Skin epidermis (tissue), 12 donors: ENCODE data around the gene C7orf57.
A peak's percentile ranks its signal among the peaks of the same experiment; 100 is the strongest.

Source experiments
- H3K27ac ChIP-seq, 21 experiments: fragments of 200-600 bp; sonication (generic) in 11 of 21; one replicate each; pipeline ENCODE4 v1.5.0; 2020; ENCODE audit warnings: mild to moderate bottlenecking in 3 of 21, inconsistent platforms in 2 of 21, moderate library complexity in 2 of 21
- H3K4me3 ChIP-seq, 7 experiments: fragments of 200-600 bp; sonication (generic) in 2 of 7; one replicate each; pipeline ENCODE4 v1.5.0; 2020; ENCODE audit warnings: inconsistent platforms in 2 of 7, mild to moderate bottlenecking in 2 of 7, moderate library complexity in 1 of 7

The C7orf57 gene

DNA sequence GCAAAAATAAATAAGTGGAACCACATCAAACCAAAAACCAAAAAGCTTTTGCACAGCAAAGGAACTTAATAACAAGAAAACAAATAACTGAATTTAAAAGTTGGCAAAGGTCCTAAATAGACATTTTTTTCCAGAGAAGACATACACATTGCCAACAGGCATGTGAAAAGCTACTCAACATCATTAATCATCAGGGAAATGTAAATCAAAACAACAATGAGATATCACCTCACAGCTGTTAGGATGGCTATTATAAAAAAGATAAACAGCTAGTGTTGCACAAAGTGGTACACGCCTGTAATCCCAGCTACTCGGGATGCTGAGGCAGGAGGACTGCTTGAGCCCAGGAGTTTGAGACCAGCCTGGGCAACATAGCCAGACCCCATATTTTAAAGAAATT, 4.2 kb upstream of the C7orf57 start:
- Histone ChIP-seq H3K4me3 (no peak overlapping the region), H3K27ac (no peak overlapping the region)

DNA sequence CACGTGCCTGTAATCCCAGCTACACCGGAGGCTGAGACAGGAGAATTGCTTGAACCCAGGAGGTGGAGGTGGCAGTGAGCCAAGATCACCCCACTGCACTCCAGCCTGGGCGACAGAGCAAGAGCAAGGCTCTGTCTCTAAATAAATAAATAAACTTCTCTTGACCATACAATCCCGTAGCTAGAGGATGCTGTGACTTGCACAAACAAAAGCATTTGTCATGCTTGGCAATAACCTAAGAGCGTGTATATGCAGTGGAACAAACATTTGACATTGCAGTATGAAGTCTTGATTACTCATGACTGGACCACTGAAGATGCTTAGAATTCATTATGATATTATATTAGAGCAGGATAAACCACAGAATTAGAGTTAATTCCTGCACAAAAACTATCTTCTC, 1.4 kb upstream of the C7orf57 start:
- Histone ChIP-seq H3K27ac (no peak overlapping the region), H3K4me3 (no peak overlapping the region)

- H3K4me3 ChIP-seq = peak overlapping the region; percentile 26 to 50 (median 42)
- H3K27ac ChIP-seq = no peak overlapping the region
These were observed 680 bp downstream of the C7orf57 start for GRCh38 chr7:48035967-48036478.

DNA sequence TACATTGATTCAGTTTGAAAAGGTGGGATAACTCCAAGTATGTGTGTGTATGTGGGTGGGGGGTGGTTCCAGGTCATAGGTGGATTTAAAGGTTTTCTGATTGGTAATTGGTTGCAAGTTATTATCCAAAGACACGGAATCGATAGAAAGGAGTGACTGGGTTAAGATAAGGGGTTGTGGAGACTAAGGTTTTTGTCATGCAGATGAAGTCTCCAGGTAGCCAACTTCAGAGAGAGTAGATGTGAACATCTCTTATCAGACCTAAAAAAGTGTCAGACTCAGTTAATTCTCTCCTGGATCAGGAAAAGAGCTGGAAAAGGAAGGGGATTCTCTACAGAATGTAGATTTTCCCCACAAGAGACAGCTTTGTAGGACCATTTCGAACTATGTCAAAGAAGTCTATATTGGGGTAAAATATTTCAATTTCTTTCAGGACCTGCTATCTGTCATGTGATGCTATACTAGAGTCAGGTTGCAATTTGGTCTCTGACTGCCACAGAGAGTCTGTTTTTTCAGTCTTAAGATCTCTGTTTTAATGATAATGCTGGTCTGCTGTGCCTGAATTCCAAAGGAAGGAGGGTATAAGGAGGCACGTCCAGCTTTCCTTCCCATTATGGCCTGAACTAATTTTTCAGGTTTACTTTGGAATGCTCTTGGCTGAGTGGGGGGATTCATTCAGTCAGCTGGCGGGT, 3.6 kb downstream of the C7orf57 start:
- Histone ChIP-seq H3K4me3 (no peak overlapping the region), H3K27ac (no peak overlapping the region)

DNA sequence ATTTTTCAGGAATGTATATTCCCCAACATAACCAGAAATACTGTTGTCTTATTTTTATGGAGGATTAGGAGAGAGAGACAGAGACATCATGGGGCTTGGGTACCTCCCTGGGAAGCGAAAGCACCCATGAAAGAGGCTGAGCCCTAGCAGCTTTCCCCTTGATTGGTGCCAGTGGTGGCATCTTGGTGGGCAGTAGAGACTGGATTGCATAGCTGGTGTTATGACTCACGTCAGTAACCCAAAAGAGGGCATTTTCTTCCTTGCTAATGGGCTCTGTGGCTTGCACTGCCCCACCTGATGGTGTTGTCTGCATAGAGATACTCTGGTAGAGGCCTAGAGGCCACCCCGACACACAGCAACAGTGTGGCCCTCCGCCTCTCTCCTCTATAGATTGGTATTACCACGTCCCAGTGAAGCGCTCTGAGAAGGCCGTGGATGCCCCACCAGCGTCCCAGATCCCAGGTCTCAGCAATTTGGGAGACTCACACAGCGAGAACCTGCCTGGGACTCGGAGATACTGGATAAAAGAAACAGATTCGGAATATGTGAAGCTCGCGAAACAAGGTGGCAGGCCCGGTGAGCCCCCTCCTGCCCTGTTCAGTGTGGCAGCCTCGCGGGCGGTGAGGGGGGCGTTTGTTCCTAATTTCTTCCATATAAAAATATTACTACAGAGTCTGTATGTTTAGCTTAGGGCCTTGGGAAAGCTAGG, 5.8 kb downstream of the C7orf57 start:
- no peak overlapping the region for H3K4me3 ChIP-seq
- peak overlapping the region in 2 of 21 experiments; percentile 11 to 25 for H3K27ac ChIP-seq

DNA sequence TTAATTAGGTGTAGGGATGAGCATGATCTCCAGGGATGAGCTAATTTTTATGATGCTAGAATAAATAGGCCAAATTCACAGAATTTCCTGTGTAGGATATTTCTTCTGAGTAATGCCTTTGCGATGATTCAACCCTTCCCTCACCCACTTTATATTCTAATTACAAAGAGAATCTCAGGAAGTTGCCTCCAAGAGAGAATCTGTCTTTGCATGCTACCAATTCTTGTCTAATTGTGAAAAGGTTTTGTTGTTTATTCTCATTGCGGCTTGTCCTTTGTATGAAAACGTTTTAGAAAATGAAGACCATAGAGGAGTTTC, 6.3 kb downstream of the C7orf57 start:
- H3K27ac ChIP-seq = peak overlapping the region in 2 of 21 experiments; percentile 25 to 39

GRCh38 chr7:48042216-48042615, 6.9 kb downstream of the C7orf57 start:
- Histone ChIP-seq H3K27ac (peak overlapping the region in 2 of 21 experiments; percentile 25 to 39), H3K4me3 (no peak overlapping the region)

More for the DNA sequence above, 6.3 kb downstream of the C7orf57 start:
- no peak overlapping the region for H3K4me3 ChIP-seq

- H3K4me3 ChIP-seq = no peak overlapping the region
- H3K27ac ChIP-seq = no peak overlapping the region
These were observed 7.3 kb downstream of the C7orf57 start for GRCh38 chr7:48042636-48043035.

- H3K27ac ChIP-seq = no peak overlapping the region
- no peak overlapping the region for H3K4me3 ChIP-seq
These were observed 9.9 kb downstream of the C7orf57 start for GRCh38 chr7:48045195-48045765.

DNA sequence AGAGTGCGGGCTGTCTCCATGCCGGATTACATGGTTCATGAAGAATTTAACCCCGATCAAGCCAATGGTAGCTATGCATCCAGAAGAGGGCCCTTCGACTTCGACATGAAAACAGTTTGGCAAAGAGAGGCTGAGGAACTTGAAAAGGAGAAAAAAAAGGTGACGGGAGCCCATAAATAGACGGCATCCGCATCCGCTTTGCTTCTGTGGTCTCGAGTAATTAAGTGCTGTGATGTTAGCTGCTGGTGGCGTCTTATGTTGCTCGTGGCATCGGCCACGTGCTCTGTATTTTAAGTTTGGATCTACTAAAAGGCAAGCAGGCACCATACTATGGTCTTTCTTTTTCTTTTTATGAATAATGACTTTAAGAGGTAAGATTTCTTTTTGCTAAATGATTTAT, 11.1 kb downstream of the C7orf57 start:
- no peak overlapping the region for H3K27ac ChIP-seq
- H3K4me3 ChIP-seq = no peak overlapping the region

- Histone ChIP-seq H3K4me3 (no peak overlapping the region), H3K27ac (no peak overlapping the region)
These were observed 12.8 kb downstream of the C7orf57 start for GRCh38 chr7:48048113-48048512.

GRCh38 chr7:48049850-48050249, 14.5 kb downstream of the C7orf57 start:
- H3K4me3 ChIP-seq = no peak overlapping the region
- H3K27ac ChIP-seq = peak overlapping the region in 2 of 21 experiments; percentile 11 to 16

- no peak overlapping the region for H3K4me3 ChIP-seq
- H3K27ac ChIP-seq = no peak overlapping the region
These were observed 17.4 kb downstream of the C7orf57 start for GRCh38 chr7:48052748-48053147.

- no peak overlapping the region for H3K4me3 ChIP-seq
- peak overlapping the region in 1 of 21 experiments; percentile 16 for H3K27ac ChIP-seq
These were observed 18.4 kb downstream of the C7orf57 start for GRCh38 chr7:48053736-48054135.

- Histone ChIP-seq H3K27ac (no peak overlapping the region), H3K4me3 (no peak overlapping the region)
These were observed 23.6 kb downstream of the C7orf57 start for GRCh38 chr7:48058990-48059389.

DNA sequence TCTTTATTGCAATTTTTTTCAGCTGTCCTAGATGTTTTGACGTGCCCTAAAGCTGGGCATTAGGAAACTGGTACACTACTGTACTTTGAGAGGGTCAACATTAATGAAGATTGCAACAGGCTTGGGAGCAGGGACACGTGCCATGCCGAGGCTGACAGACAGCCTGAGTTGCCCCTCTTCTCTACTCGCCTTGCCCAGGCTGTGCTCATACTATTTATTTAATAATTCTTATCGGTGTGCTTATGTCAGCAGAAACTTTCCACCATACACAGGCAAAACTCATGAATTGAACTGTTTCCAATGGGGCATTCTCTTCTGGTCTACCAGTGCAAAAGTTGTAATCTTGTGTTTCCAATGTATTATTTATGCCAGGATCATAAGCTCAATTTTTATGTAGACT, 24.4 kb downstream of the C7orf57 start:
- H3K4me3 ChIP-seq = no peak overlapping the region
- H3K27ac ChIP-seq = no peak overlapping the region

GRCh38 chr7:48063985-48064384, 28.6 kb downstream of the C7orf57 start:
- no peak overlapping the region for H3K27ac ChIP-seq
- H3K4me3 ChIP-seq = no peak overlapping the region

DNA sequence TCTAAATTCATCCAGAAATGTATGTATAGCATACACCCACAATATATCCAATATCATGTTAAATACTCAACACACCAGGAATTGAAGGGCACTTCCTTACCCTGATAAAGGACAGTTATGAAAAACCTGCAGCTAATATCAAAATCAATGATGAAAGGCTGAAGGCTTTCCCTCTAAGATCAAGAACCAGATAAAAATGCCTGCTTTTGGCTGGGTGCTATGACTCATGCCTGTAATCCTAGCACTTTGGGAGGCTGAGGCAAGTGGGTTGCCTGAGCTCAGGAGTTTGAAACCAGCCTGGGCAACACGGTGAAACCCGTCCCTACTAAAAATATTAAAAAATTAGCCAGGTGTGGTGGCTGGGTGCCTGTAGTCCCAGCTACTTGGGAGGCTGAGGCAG, 32.1 kb downstream of the C7orf57 start:
- no peak overlapping the region for H3K27ac ChIP-seq
- H3K4me3 ChIP-seq = no peak overlapping the region

GRCh38 chr7:48074204-48074654, 38.9 kb downstream of the C7orf57 start:
- Histone ChIP-seq H3K27ac (no peak overlapping the region), H3K4me3 (no peak overlapping the region)

- no peak overlapping the region for H3K27ac ChIP-seq
These were observed 42.1 kb downstream of the C7orf57 start for GRCh38 chr7:48077423-48077822.

DNA sequence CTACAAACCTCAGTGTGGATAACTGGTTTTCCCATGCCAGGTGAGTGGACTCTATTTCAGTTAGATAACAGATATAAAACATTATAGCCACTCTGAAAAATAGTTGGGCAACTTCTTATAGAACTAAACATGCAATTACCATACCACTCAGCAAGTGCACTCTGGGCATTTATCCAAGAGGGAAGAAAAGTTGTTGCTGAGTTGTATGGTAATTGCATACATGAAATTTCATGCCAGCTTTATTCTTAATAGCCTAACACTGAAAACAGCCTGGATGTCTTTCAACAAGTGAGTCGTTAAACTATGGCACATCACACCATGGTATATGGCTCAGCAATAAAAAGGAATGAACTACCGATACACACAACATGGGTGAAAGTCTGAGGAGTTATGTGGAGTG, 43.1 kb downstream of the C7orf57 start:
- H3K4me3 ChIP-seq = no peak overlapping the region
- H3K27ac ChIP-seq = no peak overlapping the region

More at GRCh38 chr7:48077423-48077822, 42.1 kb downstream of the C7orf57 start:
- no peak overlapping the region for H3K4me3 ChIP-seq
